HepG2 (cell line): Measurements from ENCODE around the gene HDAC4. TPM values are rescaled to one million over a fixed set of nuclear protein-coding genes. Genes with fewer than 3 reads are reported as not detected.
A peak's percentile ranks its signal among the peaks of the same experiment; 100 is the strongest.

ENCODE experiments used
- ARNT ChIP-seq: fragments of 450-650 bp; IDR thresholded peaks from 2 replicates; pipeline ENCODE4 v1.6.1; 2017
- CSRNP2 ChIP-seq: sonication (generic); formaldehyde crosslinking; conservative IDR thresholded peaks from 2 replicates; pipeline ENCODE4 v1.8.0; 2022; ENCODE audit warnings: low read depth, missing genetic modification reagents
- DMAP1 ChIP-seq: IDR thresholded peaks from 2 replicates; pipeline ENCODE4 v1.6.1; 2016
- DNMT1 ChIP-seq: sonication (generic); formaldehyde crosslinking; IDR thresholded peaks from 2 replicates; pipeline ENCODE4 v1.5.1; 2020; ENCODE audit warnings: mild to moderate bottlenecking, missing genetic modification reagents
- GMEB1 ChIP-seq: sonication (generic); formaldehyde crosslinking; IDR thresholded peaks from 2 replicates; pipeline ENCODE4 v1.5.1; 2020; ENCODE audit warnings: missing genetic modification reagents, mild to moderate bottlenecking, borderline replicate concordance
- PBX3 ChIP-seq: sonication (generic); formaldehyde crosslinking; IDR thresholded peaks from 2 replicates; pipeline ENCODE4 v1.8.1; 2023; ENCODE audit warnings: missing genetic modification reagents, inconsistent platforms, borderline replicate concordance
- PITX1 ChIP-seq: sonication (generic); formaldehyde crosslinking; IDR thresholded peaks from 2 replicates; pipeline ENCODE4 v1.5.1; 2020; ENCODE audit warnings: mild to moderate bottlenecking, missing genetic modification reagents
- PRPF4 ChIP-seq: fragments of 200-400 bp; formaldehyde crosslinking; IDR thresholded peaks from 2 replicates; pipeline ENCODE4 v1.6.1; 2016; ENCODE audit warnings: low read length, low read depth; ENCODE audit not compliant: poor library complexity, severe bottlenecking
- RBFOX2 ChIP-seq: fragments of 200-400 bp; formaldehyde crosslinking; IDR thresholded peaks from 2 replicates; pipeline ENCODE4 v1.6.1; 2017; ENCODE audit warnings: low read depth, mild to moderate bottlenecking, low read length
- SNRNP70 ChIP-seq: fragments of 200-400 bp; formaldehyde crosslinking; IDR thresholded peaks from 2 replicates; pipeline ENCODE4 v1.6.1; 2017; ENCODE audit warnings: mild to moderate bottlenecking, low read depth, low read length, moderate library complexity
- TEAD3 ChIP-seq: optimal IDR thresholded peaks from 2 replicates; pipeline ENCODE3; 2016; ENCODE audit warnings: borderline replicate concordance
- ZGPAT ChIP-seq: IDR thresholded peaks from 2 replicates; pipeline ENCODE4 v1.6.1; 2016; ENCODE audit warnings: mild to moderate bottlenecking
- ZKSCAN1 ChIP-seq: fragments of 150-350 bp; IDR thresholded peaks from 2 replicates; pipeline ENCODE4 v1.6.1; 2014; ENCODE audit warnings: low read length
- ZNF292 ChIP-seq: sonication (generic); formaldehyde crosslinking; IDR thresholded peaks from 2 replicates; pipeline ENCODE4 v1.8.1; 2022; ENCODE audit warnings: mild to moderate bottlenecking, low read depth, missing genetic modification reagents, borderline replicate concordance
- ZNF432 ChIP-seq: sonication (generic); formaldehyde crosslinking; IDR thresholded peaks from 2 replicates; pipeline ENCODE4 v1.5.0; 2020; ENCODE audit warnings: missing genetic modification reagents, mild to moderate bottlenecking, borderline replicate concordance
- ZNF441 ChIP-seq: sonication (generic); formaldehyde crosslinking; IDR thresholded peaks from 2 replicates; pipeline ENCODE4 v1.7.0; 2021; ENCODE audit warnings: missing genetic modification reagents, borderline replicate concordance
- ZNF512B ChIP-seq: sonication (generic); formaldehyde crosslinking; IDR thresholded peaks from 2 replicates; pipeline ENCODE4 v1.5.1; 2020; ENCODE audit warnings: missing genetic modification reagents, mild to moderate bottlenecking, borderline replicate concordance
- ZNF570 ChIP-seq: sonication (generic); formaldehyde crosslinking; IDR thresholded peaks from 2 replicates; pipeline ENCODE4 v1.4.0; 2020; ENCODE audit warnings: mild to moderate bottlenecking, missing genetic modification reagents, borderline replicate concordance
- ZNF616 ChIP-seq: sonication (generic); formaldehyde crosslinking; IDR thresholded peaks from 2 replicates; pipeline ENCODE4 v1.5.0; 2020; ENCODE audit warnings: low read depth, mild to moderate bottlenecking, missing genetic modification reagents
- ZSCAN20 ChIP-seq: sonication (generic); formaldehyde crosslinking; IDR thresholded peaks from 2 replicates; pipeline ENCODE4 v1.4.0; 2020; ENCODE audit warnings: missing genetic modification reagents, mild to moderate bottlenecking, borderline replicate concordance
- polyA plus RNA-seq, 8 experiments: library from polyadenylated mRNA; depleted of rRNA in 3 of 8; stranded (reverse) in 7 of 8; unstranded in 1 of 8; fragments of >200 nt; fragmentation: Illumina TruSeq in 4 of 8; extraction: Trizol in 4 of 8; gene quantifications; 2 replicates each; pipeline versions ENCODE4 v1.2.1 to v1.2.3, GENCODE V29; 2011 to 2016; ENCODE audit warnings: low read depth in 4 of 8, missing spikeins in 1 of 8, mixed read lengths in 1 of 8; ENCODE audit not compliant: insufficient read depth in 1 of 8
- total RNA-seq, 5 experiments: library from RNA; depleted of rRNA; stranded (reverse); fragments of >200 nt; fragmentation: Illumina TruSeq; extraction: Trizol; gene quantifications; 2 replicates each; pipeline ENCODE4 v1.2.3, GENCODE V29; 2016; ENCODE audit warnings: low read depth in 1 of 5

The HDAC4 gene
- total and polyA plus RNA-seq, 2 of the 13 experiments (the other 11 are each of a cell fraction or from before 2014, with no cell fraction given) = 10.1 to 11.5 TPM

GRCh38 chr2:239223310-239224198 lies 177.3 kb downstream of the HDAC4 start (continued):
- TF ChIP-seq ZGPAT (peak; percentile 27; the same call in 1 of the 2 replicates), ZNF432 (CRISPR knock-in tag) (no peak), GMEB1 (CRISPR knock-in tag) (peak; percentile 33; the same call in 1 of the 2 replicates), PRPF4 (no peak), ZNF292 (CRISPR knock-in tag) (no peak; the same call in none of the 2 replicates), ZNF570 (CRISPR knock-in tag) (no peak), ARNT (no peak), PITX1 (no peak), DMAP1 (no peak), RBFOX2 (no peak), DNMT1 (no peak), ZNF512B (CRISPR knock-in tag) (no peak), ZNF616 (no peak), ZKSCAN1 (peak; percentile 54; the same call in 1 of the 2 replicates), TEAD3 (CRISPR knock-in tag) (peak; percentile 85), ZNF441 (CRISPR knock-in tag) (no peak), CSRNP2 (CRISPR knock-in tag) (no peak), PBX3 (CRISPR knock-in tag) (no peak), SNRNP70 (no peak), ZSCAN20 (CRISPR knock-in tag) (no peak)
